GM13976 (cell line): ENCODE data around the gene GPC3.

Source experiments
- DNase-seq: peaks from one replicate; pipeline ENCODE4 v3.0.0; 2012; ENCODE audit warnings: low spot score
- in situ Hi-C: fragments of 300-500 bp; cut with MboI; formaldehyde crosslinking; loops from one replicate; pipeline ENCODE4 v1.12.0; 2022; ENCODE audit warnings: low sequenced_read_pairs, mixed read lengths, inconsistent platforms; ENCODE audit not compliant: unreplicated experiment
- TF ChIP-seq, protein P1 (sequence below): IDR thresholded peaks from 2 replicates; pipeline ENCODE4 v1.5.1; 2012; ENCODE audit warnings: borderline replicate concordance, mild to moderate bottlenecking; ENCODE audit not compliant: insufficient read depth; ENCODE audit errors: extremely low read depth, missing control alignments, control extremely low read depth

GPC3 gene

DNA sequence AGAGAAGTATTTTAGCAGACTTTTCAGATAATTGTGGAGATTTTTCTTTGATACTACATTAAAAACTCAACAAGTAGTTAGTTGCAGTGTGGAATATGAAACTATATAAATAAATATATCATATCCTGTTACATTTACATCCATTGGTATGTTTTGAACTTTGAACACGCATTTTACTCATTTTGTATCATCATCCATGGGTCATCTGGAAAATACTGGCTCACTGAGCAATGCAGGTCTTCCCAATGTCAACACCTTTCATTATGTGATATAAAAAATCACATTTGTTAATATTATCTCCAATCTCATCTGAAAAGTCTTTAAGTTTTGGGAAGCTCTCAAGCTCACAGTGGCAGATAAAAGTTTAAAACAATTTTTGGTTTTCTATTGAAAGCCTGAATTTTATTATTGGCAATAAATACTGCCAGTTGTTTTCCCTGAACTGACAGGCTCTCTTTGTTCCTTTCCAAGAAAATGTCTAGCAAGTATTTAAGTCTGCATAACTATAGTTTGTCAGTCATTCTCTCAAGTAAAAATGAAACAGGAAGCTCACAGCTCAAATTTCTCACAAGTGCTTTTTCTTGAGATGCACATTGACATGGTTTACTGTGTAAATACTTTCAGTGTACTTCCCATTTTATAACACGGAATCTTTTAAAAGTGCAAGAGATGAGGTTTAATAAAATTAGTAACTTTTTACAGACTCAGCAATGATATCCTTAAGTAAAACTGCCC, 386.6 kb downstream of the GPC3 start:
- in situ Hi-C loops = no loop called here
- TF ChIP-seq, protein P1, sequence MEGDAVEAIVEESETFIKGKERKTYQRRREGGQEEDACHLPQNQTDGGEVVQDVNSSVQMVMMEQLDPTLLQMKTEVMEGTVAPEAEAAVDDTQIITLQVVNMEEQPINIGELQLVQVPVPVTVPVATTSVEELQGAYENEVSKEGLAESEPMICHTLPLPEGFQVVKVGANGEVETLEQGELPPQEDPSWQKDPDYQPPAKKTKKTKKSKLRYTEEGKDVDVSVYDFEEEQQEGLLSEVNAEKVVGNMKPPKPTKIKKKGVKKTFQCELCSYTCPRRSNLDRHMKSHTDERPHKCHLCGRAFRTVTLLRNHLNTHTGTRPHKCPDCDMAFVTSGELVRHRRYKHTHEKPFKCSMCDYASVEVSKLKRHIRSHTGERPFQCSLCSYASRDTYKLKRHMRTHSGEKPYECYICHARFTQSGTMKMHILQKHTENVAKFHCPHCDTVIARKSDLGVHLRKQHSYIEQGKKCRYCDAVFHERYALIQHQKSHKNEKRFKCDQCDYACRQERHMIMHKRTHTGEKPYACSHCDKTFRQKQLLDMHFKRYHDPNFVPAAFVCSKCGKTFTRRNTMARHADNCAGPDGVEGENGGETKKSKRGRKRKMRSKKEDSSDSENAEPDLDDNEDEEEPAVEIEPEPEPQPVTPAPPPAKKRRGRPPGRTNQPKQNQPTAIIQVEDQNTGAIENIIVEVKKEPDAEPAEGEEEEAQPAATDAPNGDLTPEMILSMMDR = no peak
- no peak for DNase-seq

DNA sequence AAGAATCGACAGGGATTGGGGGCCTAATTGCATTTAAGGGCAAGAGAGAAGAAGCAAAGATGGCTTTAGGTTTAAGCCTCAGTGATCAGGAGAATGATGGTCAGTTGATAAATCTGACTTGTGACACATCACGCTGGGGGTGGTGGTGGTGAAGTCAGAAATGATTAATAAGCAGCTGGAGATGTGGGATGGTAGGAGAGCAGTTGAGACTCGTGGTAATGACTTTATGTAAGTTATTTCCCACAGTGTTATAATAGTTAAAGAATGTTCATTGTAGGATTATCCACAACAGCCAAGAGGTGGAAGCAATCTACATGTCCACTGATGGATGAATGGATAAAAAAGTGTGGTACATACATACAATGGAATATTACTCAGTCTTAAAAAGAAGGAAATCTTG, 391.2 kb downstream of the GPC3 start:
- no peak for DNase-seq
- TF ChIP-seq, protein P1 = no peak
- in situ Hi-C loops = no loop called here

- in situ Hi-C loops = no loop called here
- TF ChIP-seq, protein P1 = no peak
- no peak for DNase-seq
Measured at GRCh38 chrX:133593531-133593930, 391.9 kb downstream of the GPC3 start.

DNA sequence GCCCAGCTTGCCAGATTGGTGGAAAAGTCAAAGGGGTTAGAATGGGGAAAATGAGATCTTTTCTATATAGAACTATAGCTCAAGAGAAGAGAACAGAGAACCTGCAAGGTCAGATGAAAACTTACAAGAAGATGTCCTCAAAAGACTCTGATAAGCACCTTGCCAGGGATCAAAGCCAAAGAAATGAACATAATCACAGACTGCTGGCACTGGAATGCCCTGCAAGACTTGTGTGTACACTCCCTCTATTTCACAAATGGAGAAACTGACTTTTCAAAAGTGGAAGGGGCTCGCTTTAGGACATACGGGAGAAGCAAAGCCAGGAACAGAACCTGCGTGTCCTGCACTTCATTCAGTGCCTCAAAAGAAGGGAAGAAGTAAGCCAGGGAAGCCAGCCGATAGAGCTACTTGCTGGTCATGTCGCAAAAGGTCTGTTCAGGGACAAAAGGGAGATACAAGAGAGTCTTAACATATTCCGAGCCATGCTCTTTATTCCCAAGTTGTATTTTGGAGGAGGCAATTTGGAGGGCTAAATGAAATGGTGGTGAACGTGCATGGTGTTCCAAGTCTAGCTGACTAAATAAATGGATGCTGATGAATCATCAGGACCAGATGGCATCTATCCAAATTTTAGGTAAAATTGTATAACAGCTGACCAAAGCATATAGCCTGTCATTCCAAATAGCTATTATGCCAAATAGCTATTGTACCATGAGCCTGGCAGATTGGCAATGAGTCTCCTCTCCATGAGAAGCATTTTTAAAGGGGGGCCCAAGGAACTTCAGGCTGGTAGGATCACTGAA, 394.5 kb downstream of the GPC3 start:
- in situ Hi-C loops = no loop called here
- DNase-seq = no peak
- TF ChIP-seq, protein P1 = no peak

DNA sequence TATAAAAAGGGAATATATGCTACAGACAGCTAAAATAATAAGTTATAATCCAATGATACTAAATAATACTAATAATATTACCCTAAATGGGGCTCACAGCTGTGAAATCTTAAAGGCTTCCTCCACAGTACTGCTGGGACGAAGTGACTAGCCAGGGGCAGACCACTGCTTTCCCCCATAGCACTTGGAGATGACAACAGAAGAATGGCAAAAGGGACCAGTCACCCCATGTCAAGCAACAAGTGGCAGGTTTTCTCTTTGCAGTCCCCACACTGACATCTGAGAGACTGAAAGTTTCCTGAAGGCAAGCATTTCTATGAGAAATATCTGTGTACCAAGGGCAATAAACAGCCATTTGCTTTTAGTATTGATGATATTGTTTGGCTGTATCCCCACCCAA, 396.6 kb downstream of the GPC3 start:
- DNase-seq = no peak
- in situ Hi-C loops = no loop called here
- TF ChIP-seq, protein P1 = no peak

- DNase-seq = no peak
- in situ Hi-C loops = no loop called here
- TF ChIP-seq, protein P1 = no peak
Measured at GRCh38 chrX:133587818-133588217, 397.6 kb downstream of the GPC3 start.

GRCh38 chrX:133587071-133587470, 398.3 kb downstream of the GPC3 start:
- no peak for DNase-seq
- in situ Hi-C loops = no loop called here
- TF ChIP-seq, protein P1 = no peak
